GM23338 (cell line): ENCODE data around the gene LYST. TPM values are rescaled to one million over a fixed set of nuclear protein-coding genes. Genes with fewer than 3 reads are reported as not detected.

Source experiments
- ATAC-seq: fragments of 200-7000 bp; cut with Tn5 transposase; 3 replicates; pipeline ENCODE4 v1.9.1; 2020
- DNase-seq: peaks from one replicate; pipeline ENCODE4 v3.0.0-alpha.2; 2015; ENCODE audit warnings: low spot score
- H2AFZ ChIP-seq: fragments of 200-600 bp; sonication (generic); 2 replicates; pipeline ENCODE4 v1.8.0; 2016; ENCODE audit warnings: antibody characterized with exemption, mild to moderate bottlenecking, moderate library complexity
- H3F3A ChIP-seq: fragments of 200-600 bp; sonication (generic); replicated peaks from 2 replicates; pipeline ENCODE4 v1.8.0; 2017; ENCODE audit warnings: antibody characterized with exemption, mixed run types, low read depth
- H3K27ac ChIP-seq: fragments of 200-600 bp; sonication (generic); 2 replicates; pipeline ENCODE4 v1.6.1; 2016; ENCODE audit warnings: low read depth
- H3K27me3 ChIP-seq: fragments of 200-600 bp; sonication (generic); 2 replicates; pipeline ENCODE4 v1.8.0; 2016; ENCODE audit warnings: mild to moderate bottlenecking, mixed run types, moderate library complexity; ENCODE audit not compliant: insufficient read depth
- H3K36me3 ChIP-seq: fragments of 200-600 bp; sonication (generic); 2 replicates; pipeline ENCODE4 v1.8.0; 2016; ENCODE audit warnings: mild to moderate bottlenecking; ENCODE audit not compliant: insufficient read depth
- H3K4me1 ChIP-seq: fragments of 200-600 bp; sonication (generic); 2 replicates; pipeline ENCODE4 v1.8.0; 2016; ENCODE audit warnings: mild to moderate bottlenecking, moderate library complexity; ENCODE audit not compliant: insufficient read depth
- H3K4me2 ChIP-seq: fragments of 200-600 bp; sonication (generic); 2 replicates; pipeline ENCODE4 v1.7.1; 2017; ENCODE audit warnings: mixed run types
- H3K4me3 ChIP-seq: fragments of 200-600 bp; sonication (generic); 2 replicates; pipeline ENCODE4 v1.6.1; 2016; ENCODE audit warnings: mixed run types
- H3K79me2 ChIP-seq: fragments of 200-600 bp; sonication (generic); replicated peaks from 2 replicates; pipeline ENCODE4 v1.8.0; 2017; ENCODE audit warnings: mild to moderate bottlenecking; ENCODE audit not compliant: insufficient read depth
- H3K9me2 ChIP-seq: fragments of 200-600 bp; sonication (generic); 2 replicates; pipeline ENCODE4 v1.8.0; 2017; ENCODE audit not compliant: insufficient read depth
- H4K20me1 ChIP-seq: fragments of 200-600 bp; sonication (generic); replicated peaks from 2 replicates; pipeline ENCODE4 v1.8.0; 2017; ENCODE audit warnings: mild to moderate bottlenecking; ENCODE audit not compliant: insufficient read depth
- H3K27ac Mint-ChIP-seq: 2 replicates; pipeline ENCODE4 v1.8.0; 2020; ENCODE audit warnings: inconsistent platforms, mild to moderate bottlenecking, moderate library complexity, mixed read lengths
- H3K27me3 Mint-ChIP-seq: 3 replicates; pipeline ENCODE4 v1.8.0; 2022; ENCODE audit warnings: low read depth, mild to moderate bottlenecking, moderate library complexity, mixed read lengths, inconsistent platforms; ENCODE audit not compliant: insufficient read depth, poor library complexity
- H3K36me3 Mint-ChIP-seq: 3 replicates; pipeline ENCODE4 v1.8.0; 2021; ENCODE audit warnings: low read depth, mild to moderate bottlenecking, inconsistent platforms, moderate library complexity, mixed read lengths
- H3K4me1 Mint-ChIP-seq: 3 replicates; pipeline ENCODE4 v1.8.0; 2020; ENCODE audit warnings: mild to moderate bottlenecking, inconsistent platforms, mixed read lengths
- H3K4me3 Mint-ChIP-seq: 3 replicates; pipeline ENCODE4 v1.8.0; 2021; ENCODE audit warnings: moderate library complexity, mild to moderate bottlenecking, inconsistent platforms, mixed read lengths
- H3K9me3 Mint-ChIP-seq: 3 replicates; pipeline ENCODE4 v1.8.0; 2020; ENCODE audit warnings: moderate library complexity, mild to moderate bottlenecking, inconsistent platforms, mixed read lengths
- CTCF ChIP-seq, 2 experiments: fragments of 200-600 bp in 1 of 2; sonication (generic) in 1 of 2; conservative IDR thresholded peaks; 2 replicates each; pipeline versions ENCODE4 v1.5.1 to v1.6.1; 2016 to 2017; ENCODE audit warnings: antibody characterized with exemption in 2 of 2, low read depth in 2 of 2, mild to moderate bottlenecking in 2 of 2, moderate library complexity in 1 of 2
- ETS1 ChIP-seq: IDR thresholded peaks from 2 replicates; pipeline ENCODE4 v1.6.1; 2016; ENCODE audit warnings: antibody characterized with exemption
- EZH2 ChIP-seq: fragments of 200-600 bp; sonication (generic); IDR thresholded peaks from one replicate; pipeline ENCODE4 v1.8.0; 2017; ENCODE audit warnings: antibody characterized with exemption, mild to moderate bottlenecking, low read depth; ENCODE audit not compliant: unreplicated experiment
- EZH2phosphoT487 ChIP-seq: fragments of 200-600 bp; sonication (generic); IDR thresholded peaks from one replicate; pipeline ENCODE4 v1.8.1; 2018; ENCODE audit warnings: antibody characterized with exemption; ENCODE audit not compliant: unreplicated experiment
- NANOG ChIP-seq: IDR thresholded peaks from 2 replicates; pipeline ENCODE4 v1.6.1; 2016; ENCODE audit warnings: antibody characterized with exemption, borderline replicate concordance
- ZNF114 ChIP-seq: fragments of 250-450 bp; sonication (Bioruptor Pico); IDR thresholded peaks from 2 replicates; pipeline ENCODE4 v1.5.0; 2020; ENCODE audit warnings: mild to moderate bottlenecking, moderate library complexity
- ZNF331 ChIP-seq: fragments of 250-450 bp; sonication (Bioruptor Pico); IDR thresholded peaks from 2 replicates; pipeline ENCODE4 v1.5.0; 2020; ENCODE audit warnings: low read depth, mild to moderate bottlenecking, moderate library complexity
- ZNF462 ChIP-seq: fragments of 250-450 bp; sonication (Bioruptor Pico); IDR thresholded peaks from 2 replicates; pipeline ENCODE4 v1.5.0; 2020; ENCODE audit warnings: mild to moderate bottlenecking, moderate library complexity
- polyA plus RNA-seq: library from polyadenylated mRNA; unstranded; fragments of >200 nt; fragmentation: Nextera tagmentation; extraction: Ambion mirVana; gene quantifications from 2 replicates; pipeline ENCODE4 v1.2.1, GENCODE V29; 2016
- total RNA-seq: library from RNA; depleted of rRNA; stranded (reverse); fragments of >200 nt; shearing (Covaris generic); gene quantifications from 2 replicates; pipeline ENCODE4 v1.2.3, GENCODE V29; 2014
- TF ChIP-seq, protein P1 (sequence below): IDR thresholded peaks from one replicate; pipeline ENCODE4 v1.6.1; 2018; ENCODE audit warnings: antibody characterized with exemption; ENCODE audit not compliant: unreplicated experiment

Gene LYST
- total and polyA plus RNA-seq, 2 experiments from 2014 or later = 0.21 to 1.0 TPM

- H3K4me3 ChIP-seq = no peak overlapping the region
- no peaks in the 10 kb centered on the region for H3K9me3 Mint-ChIP-seq
- no peaks in the 10 kb centered on the region for H3K4me1 Mint-ChIP-seq
- TF ChIP-seq EZH2 (no peak), ZNF114 (CRISPR knock-in tag) (no peak), CTCF (conservative IDR thresholded peaks at IDR 0.05; ENCODE audit: low read depth in 2 of 2) (no peak), EZH2phosphoT487 (no peak), ETS1 (no peak), ZNF462 (CRISPR knock-in tag) (no peak), NANOG (no peak), ZNF331 (CRISPR knock-in tag) (no peak)
- TF ChIP-seq, protein P1, sequence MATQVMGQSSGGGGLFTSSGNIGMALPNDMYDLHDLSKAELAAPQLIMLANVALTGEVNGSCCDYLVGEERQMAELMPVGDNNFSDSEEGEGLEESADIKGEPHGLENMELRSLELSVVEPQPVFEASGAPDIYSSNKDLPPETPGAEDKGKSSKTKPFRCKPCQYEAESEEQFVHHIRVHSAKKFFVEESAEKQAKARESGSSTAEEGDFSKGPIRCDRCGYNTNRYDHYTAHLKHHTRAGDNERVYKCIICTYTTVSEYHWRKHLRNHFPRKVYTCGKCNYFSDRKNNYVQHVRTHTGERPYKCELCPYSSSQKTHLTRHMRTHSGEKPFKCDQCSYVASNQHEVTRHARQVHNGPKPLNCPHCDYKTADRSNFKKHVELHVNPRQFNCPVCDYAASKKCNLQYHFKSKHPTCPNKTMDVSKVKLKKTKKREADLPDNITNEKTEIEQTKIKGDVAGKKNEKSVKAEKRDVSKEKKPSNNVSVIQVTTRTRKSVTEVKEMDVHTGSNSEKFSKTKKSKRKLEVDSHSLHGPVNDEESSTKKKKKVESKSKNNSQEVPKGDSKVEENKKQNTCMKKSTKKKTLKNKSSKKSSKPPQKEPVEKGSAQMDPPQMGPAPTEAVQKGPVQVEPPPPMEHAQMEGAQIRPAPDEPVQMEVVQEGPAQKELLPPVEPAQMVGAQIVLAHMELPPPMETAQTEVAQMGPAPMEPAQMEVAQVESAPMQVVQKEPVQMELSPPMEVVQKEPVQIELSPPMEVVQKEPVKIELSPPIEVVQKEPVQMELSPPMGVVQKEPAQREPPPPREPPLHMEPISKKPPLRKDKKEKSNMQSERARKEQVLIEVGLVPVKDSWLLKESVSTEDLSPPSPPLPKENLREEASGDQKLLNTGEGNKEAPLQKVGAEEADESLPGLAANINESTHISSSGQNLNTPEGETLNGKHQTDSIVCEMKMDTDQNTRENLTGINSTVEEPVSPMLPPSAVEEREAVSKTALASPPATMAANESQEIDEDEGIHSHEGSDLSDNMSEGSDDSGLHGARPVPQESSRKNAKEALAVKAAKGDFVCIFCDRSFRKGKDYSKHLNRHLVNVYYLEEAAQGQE = no peak
- no peak overlapping the region for H3K4me2 ChIP-seq
- H4K20me1 ChIP-seq = no peaks in the 10 kb centered on the region
- ATAC-seq (no peak), DNase-seq (no peak)
- H3K36me3 ChIP-seq = no peaks in the 10 kb centered on the region
- no peaks in the 10 kb centered on the region for H3F3A ChIP-seq
- no peak overlapping the region for H3K27ac Mint-ChIP-seq
- H3K27me3 ChIP-seq = no peaks in the 10 kb centered on the region
- H3K4me3 Mint-ChIP-seq = no peak overlapping the region
- no peaks in the 10 kb centered on the region for H3K36me3 Mint-ChIP-seq
- no peaks in the 10 kb centered on the region for H3K27me3 Mint-ChIP-seq
- no peaks in the 10 kb centered on the region for H3K79me2 ChIP-seq
- no peaks in the 10 kb centered on the region for H3K9me2 ChIP-seq
- H3K4me1 ChIP-seq = no peaks in the 10 kb centered on the region
- H2AFZ ChIP-seq = no peak overlapping the region
- H3K27ac ChIP-seq = no peak overlapping the region
Measured at GRCh38 chr1:235854347-235854746, 12.4 kb downstream of the LYST start.
